ENCODE results near the gene SLC18A3. TPM values are rescaled to one million over a fixed set of nuclear protein-coding genes. Genes with fewer than 3 reads are reported as not detected.

Gene SLC18A3
- total RNA-seq, 1 donor from 2014 or later, result 0.34 TPM

DNA sequence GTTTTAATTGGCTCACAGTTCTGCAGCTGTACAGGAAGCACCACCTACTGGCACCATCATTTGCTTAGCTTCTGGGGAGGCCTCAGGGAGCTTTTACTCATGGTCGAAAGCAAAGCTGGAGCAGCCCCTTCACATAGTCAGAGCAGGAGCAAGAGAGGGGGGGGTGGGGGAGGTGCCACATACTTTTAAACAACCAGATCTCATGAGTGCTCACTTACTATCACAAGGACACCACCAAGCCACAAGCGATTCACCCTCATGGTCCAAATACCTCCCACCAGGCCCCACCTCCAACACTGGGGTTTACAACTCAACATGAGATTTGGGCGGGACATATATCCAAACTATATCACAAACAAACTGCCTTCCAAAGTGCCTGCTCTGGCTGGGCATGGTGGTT, 31.7 kb upstream of the SLC18A3 start:
- Mint-ChIP-seq H3K4me1 (peaks cover 7% of the 10 kb centered on the region), H3K27me3 (ENCODE audit: low read depth) (no peaks in the 10 kb centered on the region), H3K27ac (no peak overlapping the region), H3K4me3 (no peak overlapping the region), H3K36me3 (no peaks in the 10 kb centered on the region), H3K9me3 (peaks cover 22% of the 10 kb centered on the region)
- TF ChIP-seq, protein P1, sequence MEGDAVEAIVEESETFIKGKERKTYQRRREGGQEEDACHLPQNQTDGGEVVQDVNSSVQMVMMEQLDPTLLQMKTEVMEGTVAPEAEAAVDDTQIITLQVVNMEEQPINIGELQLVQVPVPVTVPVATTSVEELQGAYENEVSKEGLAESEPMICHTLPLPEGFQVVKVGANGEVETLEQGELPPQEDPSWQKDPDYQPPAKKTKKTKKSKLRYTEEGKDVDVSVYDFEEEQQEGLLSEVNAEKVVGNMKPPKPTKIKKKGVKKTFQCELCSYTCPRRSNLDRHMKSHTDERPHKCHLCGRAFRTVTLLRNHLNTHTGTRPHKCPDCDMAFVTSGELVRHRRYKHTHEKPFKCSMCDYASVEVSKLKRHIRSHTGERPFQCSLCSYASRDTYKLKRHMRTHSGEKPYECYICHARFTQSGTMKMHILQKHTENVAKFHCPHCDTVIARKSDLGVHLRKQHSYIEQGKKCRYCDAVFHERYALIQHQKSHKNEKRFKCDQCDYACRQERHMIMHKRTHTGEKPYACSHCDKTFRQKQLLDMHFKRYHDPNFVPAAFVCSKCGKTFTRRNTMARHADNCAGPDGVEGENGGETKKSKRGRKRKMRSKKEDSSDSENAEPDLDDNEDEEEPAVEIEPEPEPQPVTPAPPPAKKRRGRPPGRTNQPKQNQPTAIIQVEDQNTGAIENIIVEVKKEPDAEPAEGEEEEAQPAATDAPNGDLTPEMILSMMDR (IDR thresholded peaks at IDR 0.05; ENCODE audit: unreplicated experiment), result no peak
- no peak for DNase-seq (ENCODE audit: low spot score in 2 of 2, unreplicated experiment in 2 of 2)

DNA sequence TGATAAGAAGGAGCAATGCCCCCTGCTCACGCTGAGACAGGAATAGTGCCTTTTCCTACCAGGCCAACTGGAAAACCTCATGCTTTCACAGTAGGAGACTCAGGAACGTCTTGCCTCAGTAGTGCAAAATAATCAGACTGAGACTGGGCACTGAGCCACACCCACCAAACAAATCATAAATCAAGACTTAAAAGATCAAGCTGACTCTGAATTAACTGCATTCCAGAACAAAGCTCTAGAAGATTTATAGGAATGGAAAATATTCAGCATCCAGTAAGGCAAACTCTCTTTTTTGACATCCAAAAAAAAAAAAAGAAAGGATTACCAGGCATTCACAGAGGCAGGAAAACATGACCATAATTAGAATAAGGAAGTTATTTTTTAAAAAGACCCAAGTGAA, 30.5 kb upstream of the SLC18A3 start:
- H3K36me3 Mint-ChIP-seq, result no peaks in the 10 kb centered on the region
- peaks cover 22% of the 10 kb centered on the region for H3K9me3 Mint-ChIP-seq
- H3K27ac Mint-ChIP-seq, result peak overlapping the region; percentile 41
- peaks cover 7% of the 10 kb centered on the region for H3K4me1 Mint-ChIP-seq
- TF ChIP-seq, protein P1 (IDR thresholded peaks at IDR 0.05; ENCODE audit: unreplicated experiment), result no peak
- no peaks in the 10 kb centered on the region for H3K27me3 Mint-ChIP-seq (ENCODE audit: low read depth)
- no peak for DNase-seq (ENCODE audit: low spot score in 2 of 2, unreplicated experiment in 2 of 2)
- no peak overlapping the region for H3K4me3 Mint-ChIP-seq

DNA sequence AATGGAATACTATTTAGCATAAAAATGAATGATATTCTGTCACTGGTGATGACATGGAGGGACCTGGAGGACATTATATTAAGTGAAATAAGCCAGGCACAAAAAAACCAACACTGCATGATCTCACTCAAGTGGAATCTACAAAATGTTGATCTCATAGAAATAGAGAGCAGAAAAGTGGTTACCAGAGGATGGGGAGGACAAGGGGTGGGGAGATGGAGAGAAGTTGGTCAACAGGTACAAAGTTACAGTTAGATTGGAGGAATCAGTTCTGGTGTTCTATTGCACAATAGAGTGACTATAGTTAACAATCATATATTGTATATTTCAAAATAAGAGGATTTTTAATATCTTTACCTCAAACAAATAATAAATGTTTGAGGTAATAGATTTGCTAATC, 24.7 kb upstream of the SLC18A3 start:
- H3K9me3 Mint-ChIP-seq, result peaks cover 3% of the 10 kb centered on the region
- no peak for DNase-seq (ENCODE audit: low spot score in 2 of 2, unreplicated experiment in 2 of 2)
- H3K36me3 Mint-ChIP-seq, result no peaks in the 10 kb centered on the region
- peaks cover 1% of the 10 kb centered on the region for H3K4me1 Mint-ChIP-seq
- peaks cover 7% of the 10 kb centered on the region for H3K27me3 Mint-ChIP-seq (ENCODE audit: low read depth)
- H3K4me3 Mint-ChIP-seq, result no peak overlapping the region
- TF ChIP-seq, protein P1 (IDR thresholded peaks at IDR 0.05; ENCODE audit: unreplicated experiment), result no peak
- H3K27ac Mint-ChIP-seq, result no peak overlapping the region

DNA sequence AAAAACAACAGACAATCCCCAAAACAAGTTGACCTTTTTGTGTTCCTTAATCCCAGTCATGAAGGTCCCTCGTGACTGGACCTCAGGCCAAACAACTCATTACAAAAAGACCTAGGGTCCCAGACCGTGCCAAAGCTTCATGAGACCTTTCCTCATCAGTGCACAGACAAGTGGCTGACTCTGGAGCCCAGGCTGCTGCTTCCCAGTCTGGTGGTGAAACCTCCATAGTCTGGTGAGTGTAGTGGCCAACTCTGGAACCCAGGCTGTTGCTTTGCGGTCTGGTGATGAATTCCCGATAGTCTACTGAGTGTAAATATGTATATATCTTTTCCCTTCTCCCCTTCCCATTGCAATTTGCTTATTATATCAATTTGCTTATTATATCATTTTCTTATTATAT, 22.1 kb upstream of the SLC18A3 start:
- H3K9me3 Mint-ChIP-seq, result no peaks in the 10 kb centered on the region
- H3K4me3 Mint-ChIP-seq, result no peak overlapping the region
- peaks cover 14% of the 10 kb centered on the region for H3K27me3 Mint-ChIP-seq (ENCODE audit: low read depth)
- no peak for DNase-seq (ENCODE audit: low spot score in 2 of 2, unreplicated experiment in 2 of 2)
- no peaks in the 10 kb centered on the region for H3K36me3 Mint-ChIP-seq
- H3K27ac Mint-ChIP-seq, result no peak overlapping the region
- TF ChIP-seq, protein P1 (IDR thresholded peaks at IDR 0.05; ENCODE audit: unreplicated experiment), result no peak
- peaks cover 1% of the 10 kb centered on the region for H3K4me1 Mint-ChIP-seq

DNA sequence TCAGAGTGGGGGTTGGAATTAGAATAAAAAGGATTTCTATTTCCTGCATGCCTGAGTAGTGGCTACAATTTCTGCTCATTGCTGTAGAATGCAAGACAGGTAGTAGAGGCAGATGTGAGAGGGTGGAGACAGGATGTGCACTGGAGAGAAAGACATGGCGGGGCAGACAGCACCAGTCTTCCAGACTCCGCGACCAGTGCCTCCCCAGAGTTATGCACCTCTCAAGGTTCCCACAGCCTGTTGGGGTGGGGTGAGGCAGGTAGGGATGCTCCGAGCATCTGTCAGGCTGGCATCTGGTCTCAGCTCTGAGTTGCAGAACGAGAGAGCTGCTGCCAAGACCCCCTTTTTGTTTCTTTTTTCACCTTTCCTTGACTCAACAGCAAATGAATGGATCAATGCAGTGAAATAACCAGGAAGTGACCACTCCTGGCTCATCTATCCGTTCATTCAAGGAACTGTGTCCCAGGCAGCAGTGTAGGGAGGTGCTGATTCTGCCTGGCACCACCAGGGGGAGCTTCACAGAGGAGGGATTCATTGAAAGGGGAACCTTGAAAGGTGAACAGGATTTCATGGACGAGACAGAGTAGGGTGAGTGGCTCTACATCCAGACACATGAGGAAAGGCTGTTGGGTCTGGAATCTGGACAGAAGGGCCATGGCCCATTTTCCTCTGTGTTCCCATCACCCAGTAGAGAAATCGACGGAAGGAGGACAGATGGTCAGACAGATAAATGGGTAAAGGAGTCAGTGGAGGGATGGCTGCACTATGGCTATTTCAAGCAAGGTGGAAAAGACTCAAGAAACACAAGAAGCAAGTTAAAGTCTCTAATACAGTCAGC, 17.2 kb upstream of the SLC18A3 start:
- TF ChIP-seq, protein P1 (IDR thresholded peaks at IDR 0.05; ENCODE audit: unreplicated experiment), result peak; percentile 82
- Mint-ChIP-seq H3K36me3 (no peaks in the 10 kb centered on the region), H3K27me3 (ENCODE audit: low read depth) (peaks cover 32% of the 10 kb centered on the region), H3K4me3 (no peak overlapping the region), H3K27ac (no peak overlapping the region), H3K9me3 (no peaks in the 10 kb centered on the region), H3K4me1 (no peaks in the 10 kb centered on the region)
- DNase-seq (ENCODE audit: low spot score in 2 of 2, unreplicated experiment in 2 of 2), result peak in 1 of 2 experiments; percentile 76

Measured in mesothelial cell of epicardium (in vitro differentiated cells).